Measurements from ENCODE around the gene PPIP5K1.
"Not testable (repeated sequence)": the region's sequence is repeated elsewhere in the genome, so short reads cannot be mapped to it uniquely, and the experiment has no call there.

PPIP5K1 gene

DNA sequence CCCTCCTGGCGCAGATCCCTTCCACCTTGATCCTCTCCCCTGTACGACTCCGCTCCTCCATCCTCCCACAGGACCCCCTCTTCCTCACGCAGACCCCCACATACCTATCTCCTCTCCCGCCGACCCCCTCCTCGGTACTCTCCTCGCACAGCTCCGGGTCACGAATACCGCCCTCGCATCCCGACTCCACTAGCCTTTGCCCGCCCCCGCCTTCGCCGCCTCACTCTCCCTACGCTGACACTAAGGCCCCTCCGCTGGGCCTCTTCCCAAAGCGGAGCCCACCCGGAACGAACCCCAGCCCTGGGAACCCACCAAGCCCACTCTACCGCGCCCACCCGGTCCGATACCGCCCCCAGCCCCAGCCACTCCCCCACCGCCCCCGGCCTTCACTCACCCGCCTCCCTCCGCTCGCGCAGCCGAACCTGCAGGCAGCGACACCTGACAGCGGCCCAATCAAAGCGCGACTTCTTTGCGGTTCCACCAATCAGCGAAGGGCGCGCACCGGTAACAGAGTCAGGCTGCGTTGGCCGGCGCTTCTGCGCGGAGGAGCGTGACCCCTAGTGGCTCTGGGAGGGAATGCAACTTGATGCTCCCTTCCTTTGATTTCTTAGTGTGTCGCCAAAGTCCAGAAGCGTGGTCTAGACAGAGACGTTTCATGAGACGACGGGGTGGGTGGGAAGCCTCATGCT, at the start of gene PPIP5K1:
PPIP5K1 (minus strand) TSS at position 431 of the 689 bp plus-strand sequence. CDS start 5,704 bp downstream, outside the sequence.
- not testable (repeated sequence) for DNase-seq

DNA sequence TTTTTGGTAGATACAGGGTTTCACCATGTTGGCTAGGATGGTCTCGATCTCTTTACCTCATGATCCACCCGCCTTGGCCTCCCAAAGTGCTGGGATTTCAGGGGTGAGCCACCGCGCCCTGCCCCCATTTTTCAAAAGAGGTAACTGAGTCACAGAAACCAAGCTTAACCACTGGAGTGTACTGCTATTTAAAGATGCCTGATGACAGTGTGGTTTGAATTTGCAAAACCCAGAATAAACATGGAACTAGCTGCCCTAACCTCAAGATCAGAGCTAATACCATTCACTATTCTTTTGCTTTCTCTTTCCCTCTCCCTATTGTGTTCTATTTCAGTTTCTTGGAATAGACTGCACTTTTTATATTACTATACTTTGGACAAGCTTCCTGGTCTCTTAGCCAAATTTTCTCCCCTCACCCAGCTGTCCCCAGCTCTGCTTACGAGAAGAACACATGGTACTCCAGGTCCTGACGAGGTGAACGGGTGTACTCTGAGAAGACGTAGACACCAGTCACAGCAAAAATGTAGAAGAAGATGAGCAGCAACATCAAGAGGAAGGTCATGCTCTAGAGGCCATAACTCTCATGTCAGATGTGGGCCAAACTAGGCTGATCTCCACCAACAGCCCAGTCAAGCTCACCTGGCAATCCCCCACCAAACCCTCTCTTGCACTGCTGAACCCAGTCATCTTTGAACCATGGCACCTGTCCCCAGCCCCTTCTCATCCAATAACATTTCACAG, 48.6 kb upstream of the PPIP5K1 start:
- DNase-seq = not testable (repeated sequence)

DNA sequence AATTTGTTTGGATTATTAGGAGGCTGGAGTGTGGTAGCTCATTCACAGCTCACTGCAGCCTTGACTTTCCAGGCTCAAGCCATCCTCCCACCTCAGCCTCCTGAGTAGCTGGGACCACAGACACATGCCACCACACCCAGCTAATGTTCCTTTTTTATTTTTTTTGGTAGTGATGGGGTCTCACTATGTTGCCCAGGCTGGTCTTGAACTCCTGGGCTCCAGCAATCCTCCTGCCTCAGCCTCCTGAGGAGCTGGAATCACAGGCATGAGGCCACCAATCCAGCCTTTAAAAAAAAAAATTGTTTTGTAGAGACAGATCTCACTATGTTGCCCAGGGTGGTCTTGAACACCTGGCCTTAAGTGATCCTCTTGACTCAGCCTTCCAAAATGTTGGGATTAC, 36.9 kb upstream of the PPIP5K1 start:
- not testable (repeated sequence) for DNase-seq

DNA sequence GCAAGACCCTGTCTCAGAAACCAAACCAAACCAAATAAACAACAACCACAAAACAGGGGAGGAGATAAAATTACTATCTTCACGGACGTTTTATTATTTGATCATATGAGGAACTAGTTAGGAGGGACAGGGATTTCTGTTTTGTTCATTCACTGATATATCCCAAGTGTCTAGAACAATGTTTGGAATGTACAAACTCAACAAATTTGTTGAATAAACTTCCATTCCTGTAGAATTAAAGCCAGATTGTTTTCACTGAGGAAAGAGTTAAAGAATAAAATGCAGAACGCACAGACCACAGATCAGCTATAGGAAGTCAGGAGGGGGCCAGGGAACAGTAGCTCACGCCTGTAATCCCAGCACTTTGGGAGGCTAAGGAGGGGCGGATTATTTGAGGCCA, 35.1 kb upstream of the PPIP5K1 start:
- no peak for DNase-seq

DNA sequence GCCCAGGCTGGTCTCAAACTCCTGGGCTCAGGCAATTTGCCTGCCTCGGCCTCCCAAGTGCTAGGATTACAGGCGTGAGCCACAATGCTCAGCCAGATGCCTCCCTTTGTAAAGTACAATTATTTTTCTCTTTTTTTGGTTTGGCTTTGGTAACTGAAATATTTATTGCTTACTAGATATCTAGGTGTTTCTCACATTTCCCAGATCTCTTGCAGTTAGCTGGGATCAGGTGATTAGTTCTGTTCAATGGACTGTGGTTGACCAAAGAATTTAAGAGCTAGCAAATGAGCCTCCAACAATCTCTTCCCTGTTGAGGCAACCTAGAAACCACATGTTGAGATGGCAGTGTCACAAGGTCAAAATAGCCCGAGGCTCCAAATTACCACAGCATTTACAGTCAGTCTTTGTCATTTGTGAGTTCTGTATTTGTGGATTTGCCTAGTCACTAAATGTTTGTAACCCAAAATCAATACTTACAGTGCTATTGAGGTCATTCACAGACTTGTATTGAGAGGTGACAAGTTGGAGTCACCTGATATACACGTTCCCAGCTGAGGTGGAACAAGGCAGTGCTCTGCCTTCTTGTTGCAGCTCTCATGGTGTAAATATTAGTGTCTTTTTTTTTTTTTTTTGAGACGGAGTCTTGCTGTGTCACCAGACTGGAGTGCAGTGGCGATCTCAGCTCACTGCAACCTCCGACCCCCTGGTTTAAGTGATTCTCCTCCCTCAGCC, 32.2 kb upstream of the PPIP5K1 start:
- not testable (repeated sequence) for DNase-seq

DNA sequence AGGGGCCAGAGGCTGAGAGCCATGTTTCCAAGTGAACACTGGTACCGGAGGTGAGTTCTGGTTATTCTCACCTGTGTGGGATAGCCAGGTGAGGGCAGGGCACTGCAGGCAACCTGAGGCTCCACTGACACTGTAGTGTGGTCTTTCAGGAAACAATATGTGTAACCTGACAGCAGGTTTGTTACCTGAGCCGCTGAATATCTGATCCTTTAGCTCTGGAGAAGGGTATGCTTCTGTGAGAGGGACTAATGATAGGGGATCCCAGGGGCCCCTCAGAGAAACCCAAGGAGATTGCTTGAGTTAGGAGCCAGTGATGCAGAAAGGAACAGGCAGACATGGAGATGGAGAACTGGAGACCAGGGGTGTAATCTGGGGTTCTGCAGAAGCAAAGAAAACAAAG, 28.7 kb upstream of the PPIP5K1 start, which contains the start of gene STRC:
STRC (minus strand) TSS at position 101 of the 400 bp plus-strand sequence; CDS start at position 23, 78 bp downstream.
- DNase-seq = not testable (repeated sequence)

DNA sequence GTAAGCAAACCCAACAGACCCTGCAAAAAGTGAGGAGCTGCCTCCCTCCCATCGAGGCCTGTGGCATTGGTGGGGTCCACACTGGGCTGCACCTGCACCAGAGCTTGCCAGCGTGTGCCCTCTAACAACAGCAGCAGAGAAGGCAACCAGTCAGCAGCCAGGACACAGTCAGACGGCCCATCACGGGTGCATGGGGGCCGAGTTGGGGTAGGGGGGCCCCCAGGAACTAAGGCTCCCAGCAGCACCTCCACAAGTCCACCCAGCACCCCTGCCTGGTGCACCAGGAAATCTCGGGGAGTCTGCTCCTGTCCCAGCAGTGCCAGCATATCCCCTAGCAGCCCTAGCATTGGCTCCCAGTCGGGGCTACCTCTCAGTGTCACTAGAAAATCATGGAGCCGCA, 27.7 kb upstream of the PPIP5K1 start:
- DNase-seq = not testable (repeated sequence)

DNA sequence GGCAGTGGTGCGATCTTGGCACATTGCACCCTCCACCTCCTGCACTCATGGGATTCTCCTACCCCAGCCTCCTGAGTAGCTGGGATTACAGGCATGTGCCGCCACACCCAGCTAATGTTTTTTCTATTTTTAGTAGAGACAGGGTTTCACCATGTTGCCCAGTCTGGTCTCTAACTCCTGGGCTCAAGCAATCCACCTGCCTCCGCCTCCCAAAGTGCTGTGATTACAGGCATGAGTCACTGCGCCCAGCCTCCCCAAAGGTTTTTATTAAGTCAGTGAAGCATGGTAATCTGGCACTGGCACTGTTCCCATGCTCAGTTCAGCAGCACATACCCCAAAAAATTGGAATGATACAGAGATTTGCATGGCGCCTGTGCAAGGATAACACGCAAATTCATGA, 12.2 kb upstream of the PPIP5K1 start:
- DNase-seq = not testable (repeated sequence)

DNA sequence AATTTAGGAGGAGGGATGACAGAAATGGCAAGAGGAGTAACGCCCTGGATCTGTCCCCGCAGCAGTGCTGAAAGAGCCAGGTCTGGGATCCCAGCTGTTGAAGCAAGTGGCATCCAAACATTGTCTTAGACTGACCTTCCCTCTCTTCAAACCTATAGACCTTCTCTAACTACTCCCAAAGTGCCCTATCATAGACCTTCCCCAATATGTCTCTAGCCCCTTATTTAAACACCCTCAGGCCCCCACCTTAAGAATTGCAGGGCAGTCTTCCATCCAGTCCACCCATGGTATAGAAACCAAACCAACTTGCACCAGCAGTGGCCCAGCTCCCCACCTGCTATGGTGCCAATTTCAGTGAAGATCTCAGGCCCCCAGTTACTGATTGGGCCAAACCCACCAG, 10.2 kb upstream of the PPIP5K1 start:
- DNase-seq = not testable (repeated sequence)

DNA sequence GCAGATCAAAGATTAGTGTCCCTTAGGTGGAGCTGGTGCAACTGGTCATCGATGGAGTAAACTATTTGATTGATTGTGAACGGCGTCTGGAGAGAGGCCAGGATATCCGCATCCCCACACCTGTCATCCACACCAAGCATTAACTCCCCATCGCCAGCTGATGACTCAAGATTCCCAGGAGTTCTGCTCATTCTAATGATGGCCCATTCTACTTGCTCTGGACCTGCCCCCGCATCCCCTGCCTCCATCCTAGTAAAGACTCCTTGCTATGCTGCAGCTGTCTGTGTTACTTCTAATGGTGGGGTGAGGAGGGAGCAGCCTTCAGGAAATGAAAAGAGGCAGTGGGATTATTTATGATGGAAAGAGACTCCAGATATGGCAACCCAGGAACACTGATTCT, 9.1 kb upstream of the PPIP5K1 start:
- not testable (repeated sequence) for DNase-seq

DNA sequence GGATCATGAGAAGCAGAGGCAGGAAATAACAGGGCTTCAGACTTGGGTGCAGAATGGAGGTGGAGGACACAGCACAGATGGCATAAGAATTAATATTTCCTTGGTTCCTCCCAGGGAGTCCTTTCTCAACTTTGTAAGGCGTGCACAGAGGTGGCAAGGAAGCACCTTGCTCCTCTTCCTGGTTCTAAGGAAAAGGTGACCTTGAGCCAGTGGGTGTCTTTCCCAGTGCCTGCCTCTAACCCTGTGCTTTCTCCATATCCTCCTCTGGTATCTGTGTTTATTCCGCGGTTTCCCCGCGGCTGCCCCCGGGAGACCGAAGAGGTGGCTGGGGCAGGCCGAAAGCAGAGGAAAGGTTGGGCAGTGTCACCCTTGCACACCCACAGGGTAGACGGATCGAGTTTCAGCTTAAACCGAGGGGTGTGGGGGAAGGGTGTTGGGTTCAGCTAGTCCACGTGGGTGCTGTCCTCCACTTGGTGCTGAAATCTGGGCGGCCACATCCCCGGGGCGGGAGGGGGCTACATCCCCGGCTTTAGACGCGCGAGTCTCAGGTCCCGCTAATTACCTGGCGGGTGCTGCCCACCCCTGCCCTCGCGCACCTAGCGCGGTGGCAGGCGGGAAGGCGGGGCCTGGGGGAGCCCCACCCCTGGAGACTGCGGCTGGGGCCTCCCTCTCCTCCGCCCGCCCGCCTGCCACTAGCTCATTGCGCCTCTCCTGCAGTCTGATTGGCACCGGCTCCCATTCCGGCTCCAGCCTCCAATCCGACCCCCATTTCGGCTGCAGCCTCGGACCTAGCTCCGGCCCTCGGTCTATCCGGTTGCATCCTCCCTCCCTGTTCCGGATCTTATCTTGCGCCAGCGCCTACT, 3.6 kb upstream of the PPIP5K1 start, which contains the start of gene CKMT1B:
CKMT1B (plus strand) TSS at position 700 of the 863 bp plus-strand sequence. CDS start 192 bp downstream, outside the sequence.
- DNase-seq = not testable (repeated sequence)

DNA sequence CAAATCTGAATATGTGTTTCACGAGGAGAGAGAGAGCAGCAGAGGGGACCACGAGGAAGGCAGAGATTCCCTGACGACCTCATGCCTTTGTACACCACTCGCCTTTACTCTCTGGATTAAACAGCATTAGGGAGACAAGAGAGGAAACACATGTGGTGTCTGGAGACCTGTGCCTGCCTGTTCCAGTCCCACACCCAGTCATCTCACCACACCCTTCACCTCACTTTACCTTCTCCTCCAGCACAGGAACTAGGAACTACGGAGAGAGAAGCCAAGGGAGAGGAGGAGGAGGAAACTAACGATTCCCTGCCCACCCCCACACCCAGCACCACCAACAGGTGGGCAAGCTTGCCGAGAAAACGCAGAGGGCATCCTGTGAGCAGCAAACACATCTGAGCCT, 2.8 kb upstream of the PPIP5K1 start:
- DNase-seq = not testable (repeated sequence)

DNA sequence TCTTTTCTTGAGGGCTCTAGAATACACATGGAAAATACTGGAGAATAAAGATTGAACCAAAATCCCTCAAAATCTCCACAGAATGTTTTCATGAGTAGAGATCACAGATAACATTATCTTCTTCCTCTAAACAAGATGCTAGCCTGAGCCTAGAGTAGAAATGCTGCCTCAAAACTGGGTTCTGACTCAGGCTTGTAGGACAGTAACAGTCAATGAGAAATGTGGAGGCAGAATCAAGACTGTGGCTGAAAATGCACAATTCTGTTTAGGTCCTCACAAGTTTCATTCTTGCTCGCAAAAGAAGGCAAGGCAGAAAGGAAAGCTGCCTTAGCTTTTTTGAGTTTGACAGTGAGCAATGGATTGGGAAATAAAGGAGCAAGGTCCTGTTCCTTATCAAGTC, 15.4 kb downstream of the PPIP5K1 start:
- not testable (repeated sequence) for DNase-seq

DNA sequence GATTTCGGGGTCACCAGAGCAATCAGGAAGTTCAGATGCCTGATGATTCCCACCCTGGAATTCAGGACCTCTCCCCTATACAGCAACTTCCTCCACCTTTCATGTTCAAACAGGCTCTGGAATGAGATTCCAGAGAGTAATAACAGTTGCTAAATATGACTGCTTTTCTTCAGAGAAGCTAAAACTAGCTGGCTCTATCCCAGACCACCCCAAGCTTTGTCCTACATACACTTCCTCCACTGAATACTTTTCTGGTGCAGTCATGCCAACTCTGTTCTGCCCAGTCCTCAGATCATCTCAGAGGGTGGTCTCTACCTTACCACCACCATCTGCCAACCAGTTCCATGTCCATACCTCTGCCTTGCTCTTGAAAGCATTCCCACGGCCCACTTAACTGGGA, 23.4 kb downstream of the PPIP5K1 start:
- not testable (repeated sequence) for DNase-seq

DNA sequence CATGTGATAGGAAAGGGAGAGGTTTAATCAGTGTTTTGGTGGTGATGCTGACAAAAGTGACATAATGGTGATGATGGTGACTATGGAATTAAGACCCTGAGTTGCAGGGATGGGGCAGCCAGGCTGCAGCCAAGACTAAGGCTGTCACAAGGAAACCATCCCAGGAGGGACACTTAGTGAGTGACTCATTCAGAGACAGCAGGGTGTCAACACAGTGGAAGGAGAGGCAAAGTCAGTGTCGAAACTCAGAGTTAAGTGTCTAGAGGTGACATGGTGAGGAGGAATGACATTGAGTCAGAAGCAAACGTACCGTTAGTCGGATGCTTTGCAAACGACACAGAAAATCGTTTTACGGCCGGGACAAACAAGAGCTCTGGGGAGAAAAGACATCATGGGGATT, 26.2 kb downstream of the PPIP5K1 start:
- DNase-seq = not testable (repeated sequence)

DNA sequence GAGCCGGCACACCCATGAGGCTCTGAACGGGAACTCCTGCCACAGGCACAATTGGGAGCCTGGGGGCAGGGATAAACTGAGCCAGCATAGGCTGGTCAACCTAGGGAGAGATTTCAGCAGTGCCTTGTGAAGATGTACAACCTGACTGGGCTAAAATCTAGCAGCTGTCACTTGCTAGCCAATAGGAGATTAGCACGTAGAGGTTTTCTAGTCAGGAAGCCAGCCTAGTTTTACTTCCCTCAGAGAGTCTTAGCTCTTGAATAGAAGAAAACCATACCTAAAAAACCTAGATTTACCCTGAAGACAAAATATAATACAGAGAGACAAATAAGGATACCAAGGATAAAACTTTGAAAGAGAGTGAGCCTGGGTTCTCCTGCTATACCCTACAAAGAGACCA, 27.3 kb downstream of the PPIP5K1 start:
- DNase-seq = not testable (repeated sequence)

DNA sequence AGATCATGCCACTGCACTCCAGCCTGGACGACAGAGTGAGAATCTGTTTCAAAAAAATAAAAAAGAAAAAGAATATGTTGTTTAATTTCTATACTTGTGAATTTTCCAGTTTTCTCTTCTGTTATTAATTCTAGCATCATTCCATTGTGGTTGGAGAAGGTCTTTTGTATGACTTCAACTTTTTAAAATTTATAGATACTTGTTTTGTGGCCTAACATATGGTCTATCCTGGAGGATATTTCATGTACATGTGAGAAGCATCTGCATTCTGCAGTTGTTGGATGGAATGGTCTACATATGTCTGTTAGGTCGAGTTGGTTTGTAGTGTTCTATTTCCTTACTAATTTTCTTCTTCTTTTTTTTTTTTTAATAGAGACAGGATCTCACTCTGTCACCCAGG, 37.0 kb downstream of the PPIP5K1 start:
- DNase-seq = no peak

DNA sequence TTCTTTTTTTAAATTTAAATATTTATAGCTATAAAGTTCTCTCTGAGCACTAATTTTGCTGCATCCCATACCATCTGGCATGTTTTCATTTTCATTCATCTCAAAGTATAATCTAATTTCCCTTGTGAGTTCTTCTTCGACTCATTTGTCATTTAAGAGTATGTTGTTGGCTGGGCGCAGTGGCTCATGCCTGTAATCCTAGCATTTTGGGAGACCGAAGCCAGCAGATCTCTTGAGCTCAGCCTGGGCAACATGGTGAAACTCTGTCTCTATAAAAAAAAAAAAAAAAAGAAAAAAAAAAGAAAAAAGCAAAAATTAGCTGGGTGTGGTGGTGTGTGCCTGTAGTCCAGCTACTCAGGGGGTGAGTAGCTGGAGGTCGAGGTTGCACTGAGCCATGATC, 37.8 kb downstream of the PPIP5K1 start:
- DNase-seq = no peak

DNA sequence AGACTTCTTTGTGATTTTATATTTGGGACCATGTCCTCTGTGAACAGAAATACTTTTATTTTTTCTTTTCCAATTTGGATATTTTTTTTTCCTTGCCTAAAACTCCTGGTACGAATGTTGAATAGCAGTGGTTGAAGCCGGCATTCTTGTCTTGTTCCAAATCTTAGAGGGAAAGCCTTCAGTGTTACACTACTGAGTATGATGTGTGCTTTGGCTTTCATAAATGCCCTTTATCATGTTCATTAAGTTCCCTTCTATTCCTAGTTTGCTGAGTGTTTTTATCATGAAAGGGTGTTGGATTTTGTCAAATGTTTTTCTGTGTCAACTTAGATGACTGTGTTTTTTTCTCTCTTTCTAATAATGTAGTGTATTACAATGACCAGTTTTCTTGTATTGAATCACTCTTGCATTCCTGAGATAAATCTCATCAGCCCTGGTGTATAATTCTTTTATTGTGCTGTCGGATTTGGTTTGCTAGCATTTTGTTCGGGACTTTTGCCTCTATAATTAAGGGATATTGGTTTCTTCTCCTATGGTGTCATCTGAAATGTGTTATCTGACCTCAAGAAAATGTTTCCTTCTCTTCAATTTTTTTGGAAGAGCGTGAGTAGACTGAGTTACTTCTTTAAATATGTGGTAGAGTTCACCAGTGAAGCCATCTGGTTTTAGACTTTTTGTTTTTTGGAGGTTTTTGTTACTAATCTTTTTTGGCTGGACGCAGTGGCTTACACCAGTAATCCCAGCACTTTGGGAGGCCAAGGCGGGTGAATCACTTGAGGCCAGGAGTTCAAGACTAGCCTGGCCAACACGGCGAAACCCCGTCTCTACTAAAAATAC, 39.3 kb downstream of the PPIP5K1 start:
- no peak for DNase-seq

DNA sequence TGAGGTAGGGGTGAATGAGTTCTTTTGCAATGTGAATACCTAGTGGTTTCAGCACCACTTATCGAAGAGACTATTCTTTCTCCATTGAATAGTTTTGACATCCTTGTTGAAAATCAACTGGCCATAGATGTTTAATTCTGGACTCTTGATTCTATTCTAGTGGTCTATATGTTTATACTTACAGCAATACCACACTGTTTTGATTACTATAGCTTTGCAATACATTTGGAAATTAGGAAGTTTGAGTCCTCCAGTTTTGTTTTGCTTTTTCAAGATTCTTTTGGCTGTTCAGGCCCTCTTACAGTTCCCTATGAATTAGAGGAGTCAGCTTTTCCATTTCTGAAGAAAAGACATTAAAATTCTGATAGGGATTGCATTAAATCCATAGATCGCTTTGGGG, 42.5 kb downstream of the PPIP5K1 start:
- no peak for DNase-seq

DNA sequence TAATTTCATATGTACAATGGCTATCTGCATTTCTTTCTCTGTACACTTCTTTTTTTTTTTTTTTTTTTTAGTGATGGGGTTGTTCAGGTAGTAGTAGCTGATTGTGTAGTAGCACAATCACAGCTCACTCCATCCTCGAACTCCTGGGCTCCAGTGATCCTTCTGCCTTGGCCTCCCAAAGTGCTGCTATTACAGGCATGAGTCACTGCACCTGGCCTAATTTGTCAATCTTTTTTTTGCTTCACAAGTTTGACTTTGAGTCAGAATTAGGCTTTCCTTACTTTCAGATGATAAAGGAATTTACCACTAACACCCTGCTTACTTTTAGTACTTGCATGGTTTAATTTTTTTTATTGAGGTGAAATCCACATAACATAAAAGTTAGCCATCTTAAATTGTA, 44.6 kb downstream of the PPIP5K1 start:
- DNase-seq = no peak
